ENCODE results near the gene TRAPPC14.
A peak's percentile ranks its signal among the peaks of the same experiment; 100 is the strongest.

Gene TRAPPC14

GRCh38 chr7:100171087-100171681, 12.7 kb upstream of the TRAPPC14 start:
- Histone ChIP-seq H4K5ac (ENCODE audit: low read length) (no peak overlapping the region), H3K79me2 (ENCODE audit: control insufficient read depth, insufficient read depth, low read length) (no peaks in the 10 kb centered on the region), H3K36me3 (ENCODE audit: control insufficient read depth, insufficient read depth, low read length) (no peaks in the 10 kb centered on the region), H2BK15ac (replicated peaks; ENCODE audit: low read depth) (no peak overlapping the region), H3K9ac (ENCODE audit: low read length) (peak overlapping the region; percentile 22), H3K18ac (ENCODE audit: low read length) (peak overlapping the region; percentile 18), H3K27me3 (ENCODE audit: insufficient read depth, low read length, poor library complexity) (no peaks in the 10 kb centered on the region), H3K4me1 (ENCODE audit: control insufficient read depth, low read depth, low read length) (peaks cover 11% of the 10 kb centered on the region), H2AK5ac (ENCODE audit: low read length) (no peak overlapping the region), H3K56ac (ENCODE audit: low read length) (peak overlapping the region; percentile 22), H3K79me1 (ENCODE audit: low read length) (peaks cover 3% of the 10 kb centered on the region), H3K4me2 (ENCODE audit: low read length) (peak overlapping the region; percentile 58), H3K23ac (ENCODE audit: low read length) (no peak overlapping the region), H3K4me3 (ENCODE audit: low read length) (no peak overlapping the region), H3K4ac (ENCODE audit: low read depth, low read length) (no peak overlapping the region), H4K8ac (ENCODE audit: low read depth, low read length) (no peak overlapping the region), H2BK120ac (ENCODE audit: low read depth, low read length) (no peak overlapping the region), H2BK5ac (ENCODE audit: low read length) (no peak overlapping the region), H3K27ac (ENCODE audit: low read depth, low read length) (no peak overlapping the region)
- WGBS (ENCODE audit: extremely low coverage, insufficient coverage, low lambda C conversion rate) = no CpG with 5 or more reads among the region's 61 CpGs
- peak; percentile 34 for DNase-seq

- H3K9ac ChIP-seq (ENCODE audit: low read length) = no peak overlapping the region
- no peak overlapping the region for H3K4me2 ChIP-seq (ENCODE audit: low read length)
- H3K4me1 ChIP-seq (ENCODE audit: control insufficient read depth, low read depth, low read length) = peaks cover 11% of the 10 kb centered on the region
- no peak overlapping the region for H3K4ac ChIP-seq (ENCODE audit: low read depth, low read length)
- H2BK120ac ChIP-seq (ENCODE audit: low read depth, low read length) = no peak overlapping the region
- no CpG with 5 or more reads among the region's 11 CpGs for WGBS (ENCODE audit: extremely low coverage, insufficient coverage, low lambda C conversion rate)
- H2BK15ac ChIP-seq (replicated peaks; ENCODE audit: low read depth) = no peak overlapping the region
- no peak for DNase-seq
- no peaks in the 10 kb centered on the region for H3K79me2 ChIP-seq (ENCODE audit: control insufficient read depth, insufficient read depth, low read length)
- H3K23ac ChIP-seq (ENCODE audit: low read length) = no peak overlapping the region
- no peak overlapping the region for H2AK5ac ChIP-seq (ENCODE audit: low read length)
- no peaks in the 10 kb centered on the region for H3K36me3 ChIP-seq (ENCODE audit: control insufficient read depth, insufficient read depth, low read length)
- H3K4me3 ChIP-seq (ENCODE audit: low read length) = no peak overlapping the region
- no peak overlapping the region for H3K27ac ChIP-seq (ENCODE audit: low read depth, low read length)
- H3K27me3 ChIP-seq (ENCODE audit: insufficient read depth, low read length, poor library complexity) = no peaks in the 10 kb centered on the region
- H4K8ac ChIP-seq (ENCODE audit: low read depth, low read length) = no peak overlapping the region
- no peaks in the 10 kb centered on the region for H3K79me1 ChIP-seq (ENCODE audit: low read length)
- H2BK5ac ChIP-seq (ENCODE audit: low read length) = no peak overlapping the region
- H3K56ac ChIP-seq (ENCODE audit: low read length) = no peak overlapping the region
- no peak overlapping the region for H3K18ac ChIP-seq (ENCODE audit: low read length)
- H4K5ac ChIP-seq (ENCODE audit: low read length) = no peak overlapping the region
Measured at GRCh38 chr7:100170101-100170897, 11.8 kb upstream of the TRAPPC14 start.

GRCh38 chr7:100169147-100169850, 10.8 kb upstream of the TRAPPC14 start:
- Histone ChIP-seq H3K79me1 (ENCODE audit: low read length) (no peaks in the 10 kb centered on the region), H3K56ac (ENCODE audit: low read length) (no peak overlapping the region), H3K4ac (ENCODE audit: low read depth, low read length) (no peak overlapping the region), H3K4me3 (ENCODE audit: low read length) (no peak overlapping the region), H2AK5ac (ENCODE audit: low read length) (no peak overlapping the region), H3K79me2 (ENCODE audit: control insufficient read depth, insufficient read depth, low read length) (no peaks in the 10 kb centered on the region), H3K36me3 (ENCODE audit: control insufficient read depth, insufficient read depth, low read length) (no peaks in the 10 kb centered on the region), H2BK120ac (ENCODE audit: low read depth, low read length) (no peak overlapping the region), H3K23ac (ENCODE audit: low read length) (no peak overlapping the region), H3K27me3 (ENCODE audit: insufficient read depth, low read length, poor library complexity) (no peaks in the 10 kb centered on the region), H2BK5ac (ENCODE audit: low read length) (no peak overlapping the region), H2BK15ac (replicated peaks; ENCODE audit: low read depth) (no peak overlapping the region), H3K9ac (ENCODE audit: low read length) (no peak overlapping the region), H3K18ac (ENCODE audit: low read length) (no peak overlapping the region), H3K4me2 (ENCODE audit: low read length) (no peak overlapping the region), H3K27ac (ENCODE audit: low read depth, low read length) (no peak overlapping the region), H3K4me1 (ENCODE audit: control insufficient read depth, low read depth, low read length) (peaks cover 11% of the 10 kb centered on the region), H4K8ac (ENCODE audit: low read depth, low read length) (no peak overlapping the region), H4K5ac (ENCODE audit: low read length) (no peak overlapping the region)
- no peak for DNase-seq
- WGBS (ENCODE audit: extremely low coverage, insufficient coverage, low lambda C conversion rate) = no CpG with 5 or more reads among the region's 11 CpGs

- no peaks in the 10 kb centered on the region for H3K79me1 ChIP-seq (ENCODE audit: low read length)
- peak overlapping the region; percentile 11 for H3K4ac ChIP-seq (ENCODE audit: low read depth, low read length)
- no peak overlapping the region for H2AK5ac ChIP-seq (ENCODE audit: low read length)
- no peaks in the 10 kb centered on the region for H3K36me3 ChIP-seq (ENCODE audit: control insufficient read depth, insufficient read depth, low read length)
- H2BK15ac ChIP-seq (replicated peaks; ENCODE audit: low read depth) = no peak overlapping the region
- peaks cover 11% of the 10 kb centered on the region for H3K4me1 ChIP-seq (ENCODE audit: control insufficient read depth, low read depth, low read length)
- peak overlapping the region; percentile 91 for H3K4me2 ChIP-seq (ENCODE audit: low read length)
- no peak overlapping the region for H2BK120ac ChIP-seq (ENCODE audit: low read depth, low read length)
- peak; percentile 62 for DNase-seq
- no peaks in the 10 kb centered on the region for H3K27me3 ChIP-seq (ENCODE audit: insufficient read depth, low read length, poor library complexity)
- peak overlapping the region; percentile 8 for H3K18ac ChIP-seq (ENCODE audit: low read length)
- no peaks in the 10 kb centered on the region for H3K79me2 ChIP-seq (ENCODE audit: control insufficient read depth, insufficient read depth, low read length)
- peak overlapping the region; percentile 66 for H3K9ac ChIP-seq (ENCODE audit: low read length)
- H3K27ac ChIP-seq (ENCODE audit: low read depth, low read length) = peak overlapping the region; percentile 33
- no peak overlapping the region for H3K23ac ChIP-seq (ENCODE audit: low read length)
- peak overlapping the region; percentile 58 for H2BK5ac ChIP-seq (ENCODE audit: low read length)
- peak overlapping the region; percentile 83 for H3K56ac ChIP-seq (ENCODE audit: low read length)
- H3K4me3 ChIP-seq (ENCODE audit: low read length) = peak overlapping the region; percentile 32
- WGBS (ENCODE audit: extremely low coverage, insufficient coverage, low lambda C conversion rate) = no CpG with 5 or more reads among the region's 11 CpGs
- H4K5ac ChIP-seq (ENCODE audit: low read length) = no peak overlapping the region
- H4K8ac ChIP-seq (ENCODE audit: low read depth, low read length) = no peak overlapping the region
Measured at GRCh38 chr7:100167912-100168323, 9.4 kb upstream of the TRAPPC14 start.

GRCh38 chr7:100166970-100167911, 8.7 kb upstream of the TRAPPC14 start:
- Histone ChIP-seq H3K4ac (ENCODE audit: low read depth, low read length) (no peak overlapping the region), H3K23ac (ENCODE audit: low read length) (no peak overlapping the region), H3K36me3 (ENCODE audit: control insufficient read depth, insufficient read depth, low read length) (no peaks in the 10 kb centered on the region), H3K4me3 (ENCODE audit: low read length) (no peak overlapping the region), H3K27ac (ENCODE audit: low read depth, low read length) (peak overlapping the region; percentile 32), H2BK120ac (ENCODE audit: low read depth, low read length) (no peak overlapping the region), H2BK15ac (replicated peaks; ENCODE audit: low read depth) (no peak overlapping the region), H3K4me1 (ENCODE audit: control insufficient read depth, low read depth, low read length) (peaks cover 11% of the 10 kb centered on the region), H3K9ac (ENCODE audit: low read length) (peak overlapping the region; percentile 66), H3K56ac (ENCODE audit: low read length) (peak overlapping the region; percentile 69), H3K27me3 (ENCODE audit: insufficient read depth, low read length, poor library complexity) (no peaks in the 10 kb centered on the region), H3K18ac (ENCODE audit: low read length) (no peak overlapping the region), H3K79me2 (ENCODE audit: control insufficient read depth, insufficient read depth, low read length) (no peaks in the 10 kb centered on the region), H4K8ac (ENCODE audit: low read depth, low read length) (no peak overlapping the region), H2AK5ac (ENCODE audit: low read length) (no peak overlapping the region), H3K4me2 (ENCODE audit: low read length) (peak overlapping the region; percentile 91), H3K79me1 (ENCODE audit: low read length) (no peaks in the 10 kb centered on the region), H4K5ac (ENCODE audit: low read length) (no peak overlapping the region), H2BK5ac (ENCODE audit: low read length) (peak overlapping the region; percentile 36)
- peak; percentile 75 for DNase-seq
- WGBS (ENCODE audit: extremely low coverage, insufficient coverage, low lambda C conversion rate) = no CpG with 5 or more reads among the region's 14 CpGs

Measured in mesendoderm (in vitro differentiated cells).